ENCODE measurements around the gene SLC2A13.

The SLC2A13 gene

GRCh38 chr12:39872425-39872824, 233.5 kb downstream of the SLC2A13 start:
- H3F3A ChIP-seq (ENCODE audit: low read depth): no peaks in the 10 kb centered on the region
- H3K9me2 ChIP-seq (replicated peaks; ENCODE audit: low read depth, low read length): no peaks in the 10 kb centered on the region
- H3K27me3 ChIP-seq (ENCODE audit: insufficient read depth, low read length, poor library complexity, severe bottlenecking): no peaks in the 10 kb centered on the region
- no peaks in the 10 kb centered on the region for H3K4me1 ChIP-seq (ENCODE audit: insufficient read depth, low read length, poor library complexity, severe bottlenecking)
- H3K9ac ChIP-seq (ENCODE audit: low read depth, low read length, poor library complexity, severe bottlenecking): no peak overlapping the region
- no peak overlapping the region for H3K4me2 ChIP-seq (ENCODE audit: low read depth, low read length, poor library complexity, severe bottlenecking)
- no peaks in the 10 kb centered on the region for H3K9me3 ChIP-seq (ENCODE audit: insufficient read depth, low read depth, low read length)
- H3K36me3 ChIP-seq (ENCODE audit: insufficient read depth, low read length): no peaks in the 10 kb centered on the region
- no peak overlapping the region for H2AFZ ChIP-seq (ENCODE audit: low read length)
- TF ChIP-seq EZH2phosphoT487 (IDR thresholded peaks at IDR 0.05; ENCODE audit: borderline replicate concordance) (no peak), CTCF (conservative IDR thresholded peaks at IDR 0.05; ENCODE audit: low read length) (no peak)
- H3K4me3 ChIP-seq (ENCODE audit: low read length, poor library complexity, severe bottlenecking): no peak overlapping the region
- no peaks in the 10 kb centered on the region for H4K20me1 ChIP-seq (ENCODE audit: insufficient read depth, low read length, poor library complexity, severe bottlenecking)
- H3K79me2 ChIP-seq (ENCODE audit: insufficient read depth, low read length): no peaks in the 10 kb centered on the region

- H3K9me3 ChIP-seq (ENCODE audit: insufficient read depth, low read depth, low read length): no peaks in the 10 kb centered on the region
- no peaks in the 10 kb centered on the region for H3K79me2 ChIP-seq (ENCODE audit: insufficient read depth, low read length)
- H3K4me3 ChIP-seq (ENCODE audit: low read length, poor library complexity, severe bottlenecking): no peak overlapping the region
- H3K36me3 ChIP-seq (ENCODE audit: insufficient read depth, low read length): peaks cover 3% of the 10 kb centered on the region; the same call in 1 of the 2 replicates
- no peaks in the 10 kb centered on the region for H3K27me3 ChIP-seq (ENCODE audit: insufficient read depth, low read length, poor library complexity, severe bottlenecking)
- no peak overlapping the region for H2AFZ ChIP-seq (ENCODE audit: low read length)
- no peak overlapping the region for H3K9ac ChIP-seq (ENCODE audit: low read depth, low read length, poor library complexity, severe bottlenecking)
- no peak overlapping the region for H3K4me2 ChIP-seq (ENCODE audit: low read depth, low read length, poor library complexity, severe bottlenecking)
- no peaks in the 10 kb centered on the region for H3F3A ChIP-seq (ENCODE audit: low read depth)
- no peak for TF ChIP-seq CTCF (conservative IDR thresholded peaks at IDR 0.05; ENCODE audit: low read length)
- no peak for TF ChIP-seq EZH2phosphoT487 (IDR thresholded peaks at IDR 0.05; ENCODE audit: borderline replicate concordance)
- H3K9me2 ChIP-seq (replicated peaks; ENCODE audit: low read depth, low read length): no peaks in the 10 kb centered on the region
- no peaks in the 10 kb centered on the region for H4K20me1 ChIP-seq (ENCODE audit: insufficient read depth, low read length, poor library complexity, severe bottlenecking)
- no peaks in the 10 kb centered on the region for H3K4me1 ChIP-seq (ENCODE audit: insufficient read depth, low read length, poor library complexity, severe bottlenecking)
These were observed 237.6 kb downstream of the SLC2A13 start for GRCh38 chr12:39868328-39868725.

- H3K9ac ChIP-seq (ENCODE audit: low read depth, low read length, poor library complexity, severe bottlenecking): no peak overlapping the region
- no peaks in the 10 kb centered on the region for H3K79me2 ChIP-seq (ENCODE audit: insufficient read depth, low read length)
- no peak overlapping the region for H3K4me2 ChIP-seq (ENCODE audit: low read depth, low read length, poor library complexity, severe bottlenecking)
- H3K36me3 ChIP-seq (ENCODE audit: insufficient read depth, low read length): peaks cover 3% of the 10 kb centered on the region; the same call in 1 of the 2 replicates
- no peaks in the 10 kb centered on the region for H4K20me1 ChIP-seq (ENCODE audit: insufficient read depth, low read length, poor library complexity, severe bottlenecking)
- no peaks in the 10 kb centered on the region for H3F3A ChIP-seq (ENCODE audit: low read depth)
- H3K9me2 ChIP-seq (replicated peaks; ENCODE audit: low read depth, low read length): no peaks in the 10 kb centered on the region
- TF ChIP-seq CTCF (conservative IDR thresholded peaks at IDR 0.05; ENCODE audit: low read length): no peak
- no peak for TF ChIP-seq EZH2phosphoT487 (IDR thresholded peaks at IDR 0.05; ENCODE audit: borderline replicate concordance)
- no peak overlapping the region for H3K4me3 ChIP-seq (ENCODE audit: low read length, poor library complexity, severe bottlenecking)
- H3K9me3 ChIP-seq (ENCODE audit: insufficient read depth, low read depth, low read length): no peaks in the 10 kb centered on the region
- H3K4me1 ChIP-seq (ENCODE audit: insufficient read depth, low read length, poor library complexity, severe bottlenecking): no peaks in the 10 kb centered on the region
- H3K27me3 ChIP-seq (ENCODE audit: insufficient read depth, low read length, poor library complexity, severe bottlenecking): no peaks in the 10 kb centered on the region
- H2AFZ ChIP-seq (ENCODE audit: low read length): no peak overlapping the region
These were observed 238.1 kb downstream of the SLC2A13 start for GRCh38 chr12:39867631-39868327.
